ENCODE measurements around the gene TRAF5.

GRCh38 chr1:211326528-211327345 lies at the start of gene TRAF5:
- no peak for TF ChIP-seq CTCF (conservative IDR thresholded peaks at IDR 0.05)
- no peak for TF ChIP-seq EZH2 (IDR thresholded peaks at IDR 0.05; ENCODE audit: low read depth)
